Raji (cell line): ENCODE data around the gene TREM2.

Source experiments
- POLR2A ChIP-seq: IDR thresholded peaks from 2 replicates; pipeline ENCODE4 v1.6.1; 2011; ENCODE audit warnings: low read depth, low read length, control low read depth; ENCODE audit not compliant: insufficient read depth

TREM2 gene

GRCh38 chr6:41187924-41188886 is 25.3 kb upstream of the TREM2 start:
- TF ChIP-seq POLR2A: no peak

GRCh38 chr6:41186031-41186562 is 23.2 kb upstream of the TREM2 start:
- TF ChIP-seq POLR2A: no peak

- no peak for TF ChIP-seq POLR2A
Measured at GRCh38 chr6:41184761-41185160, 21.8 kb upstream of the TREM2 start.

GRCh38 chr6:41182069-41183034 is 19.4 kb upstream of the TREM2 start:
- no peak for TF ChIP-seq POLR2A

- no peak for TF ChIP-seq POLR2A
Measured at GRCh38 chr6:41181566-41181965, 18.6 kb upstream of the TREM2 start.

GRCh38 chr6:41179163-41179562 is 16.2 kb upstream of the TREM2 start:
- no peak for TF ChIP-seq POLR2A

- TF ChIP-seq POLR2A: no peak
Measured at GRCh38 chr6:41177695-41178094, 14.8 kb upstream of the TREM2 start.

GRCh38 chr6:41177287-41177686 is 14.4 kb upstream of the TREM2 start:
- no peak for TF ChIP-seq POLR2A

- no peak for TF ChIP-seq POLR2A
Measured at GRCh38 chr6:41176189-41176588, 13.3 kb upstream of the TREM2 start.

GRCh38 chr6:41175084-41175483 is 12.2 kb upstream of the TREM2 start:
- TF ChIP-seq POLR2A: no peak

GRCh38 chr6:41174610-41175009 is 11.7 kb upstream of the TREM2 start:
- TF ChIP-seq POLR2A: no peak

- no peak for TF ChIP-seq POLR2A
Measured at GRCh38 chr6:41171908-41172307, 9.0 kb upstream of the TREM2 start.

GRCh38 chr6:41170547-41171160 is 7.7 kb upstream of the TREM2 start:
- no peak for TF ChIP-seq POLR2A

GRCh38 chr6:41167173-41167963 is 4.5 kb upstream of the TREM2 start:
- TF ChIP-seq POLR2A: no peak
